Heart left ventricle (tissue), 13 donors: ENCODE data around the gene NBR1.

Experiments used
- POLR2A ChIP-seq, 2 donors: fragments of 450-650 bp; IDR thresholded peaks; one replicate each; pipeline ENCODE4 v1.6.1; 2017; ENCODE audit warnings: antibody characterized with exemption in 2 of 2, mild to moderate bottlenecking in 2 of 2, moderate library complexity in 2 of 2
- TF ChIP-seq, protein P1 (sequence below), 12 donors: fragments of 200-600 bp; sonication (generic) in 4 of 12; IDR thresholded peaks; one replicate each; pipeline versions ENCODE4 v1.5.0 to v1.8.0; 2018 to 2022; ENCODE audit warnings: antibody characterized with exemption in 12 of 12, mild to moderate bottlenecking in 5 of 12
- donor health status: ischemic (EF 13 %, LVEDD 7.1; RV severe dilation, severe dysfunction).
- donor health status: DM: no; HTN: yes; CAD: no.
- donor health status: DM: no; HTN: no; CAD: no.
- donor health status: ischemic (EF 25% LVEDD 6.9; RV normal size, moderate dysfunction).
- donor health status: ischemic (EF 25% LVEDD 5.7; RV mildly dilated, moderate dysfunction).
- donor health status: ischemic (EF 35%, LVEDD 5.7; RV mildly dilated, moderate dysfunction).
- donor health status: nonischemic (EF 11% LVEDD 7.7; RV severe dilation, severe dysfunction).
- donor health status: DM: yes; HTN: yes; CAD: no.
- donor health status: PGD.
- donor health status: ischemic (EF 29% LVEDD 5.4; RV normal size, mild dysfunction).
- donor health status: nonischemic (EF 23%, LVEDD 6.1; RV moderate dilation, normal function).

DNA sequence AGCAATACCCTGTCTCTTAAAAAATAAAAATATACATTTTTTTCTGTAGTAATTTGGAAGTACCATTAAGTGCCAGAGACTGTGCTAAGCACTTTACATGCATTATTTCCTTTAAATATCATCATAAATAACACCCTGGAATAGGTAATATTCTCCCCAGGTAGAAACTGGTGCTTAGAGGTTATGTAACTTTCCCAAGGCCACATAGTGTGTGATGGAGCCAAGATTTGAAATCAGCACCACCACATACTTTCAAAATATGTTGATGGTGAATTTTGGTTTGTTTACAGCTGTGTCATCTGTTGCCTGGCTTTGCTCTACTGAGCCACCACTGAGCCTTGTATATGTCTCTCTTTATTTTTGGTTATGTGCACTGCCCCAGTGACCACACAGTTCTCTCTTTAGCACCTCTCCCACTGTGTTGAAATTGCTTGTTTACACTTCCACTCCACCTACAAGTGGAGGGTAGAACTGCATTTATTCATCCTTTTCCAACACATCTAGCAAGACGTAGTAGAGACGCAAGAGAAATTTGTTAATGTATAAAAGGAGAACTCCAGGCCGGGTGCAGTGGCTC is 19.0 kb upstream of the NBR1 start:
- TF ChIP-seq, protein P1, sequence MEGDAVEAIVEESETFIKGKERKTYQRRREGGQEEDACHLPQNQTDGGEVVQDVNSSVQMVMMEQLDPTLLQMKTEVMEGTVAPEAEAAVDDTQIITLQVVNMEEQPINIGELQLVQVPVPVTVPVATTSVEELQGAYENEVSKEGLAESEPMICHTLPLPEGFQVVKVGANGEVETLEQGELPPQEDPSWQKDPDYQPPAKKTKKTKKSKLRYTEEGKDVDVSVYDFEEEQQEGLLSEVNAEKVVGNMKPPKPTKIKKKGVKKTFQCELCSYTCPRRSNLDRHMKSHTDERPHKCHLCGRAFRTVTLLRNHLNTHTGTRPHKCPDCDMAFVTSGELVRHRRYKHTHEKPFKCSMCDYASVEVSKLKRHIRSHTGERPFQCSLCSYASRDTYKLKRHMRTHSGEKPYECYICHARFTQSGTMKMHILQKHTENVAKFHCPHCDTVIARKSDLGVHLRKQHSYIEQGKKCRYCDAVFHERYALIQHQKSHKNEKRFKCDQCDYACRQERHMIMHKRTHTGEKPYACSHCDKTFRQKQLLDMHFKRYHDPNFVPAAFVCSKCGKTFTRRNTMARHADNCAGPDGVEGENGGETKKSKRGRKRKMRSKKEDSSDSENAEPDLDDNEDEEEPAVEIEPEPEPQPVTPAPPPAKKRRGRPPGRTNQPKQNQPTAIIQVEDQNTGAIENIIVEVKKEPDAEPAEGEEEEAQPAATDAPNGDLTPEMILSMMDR (IDR thresholded peaks at IDR 0.05): no peak
- TF ChIP-seq POLR2A (IDR thresholded peaks at IDR 0.05): no peak
